H1 (cell line): ENCODE measurements around the gene ALDH3B1. TPM values are rescaled to one million over a fixed set of nuclear protein-coding genes. Genes with fewer than 3 reads are reported as not detected.
A peak's percentile ranks its signal among the peaks of the same experiment; 100 is the strongest.

Source experiments
- CTCF ChIA-PET: fragments of 300-600 bp; sonication (Branson Sonifier 250); formaldehyde crosslinking; loops from one replicate; lab custom pipeline; 2021; ENCODE audit not compliant: partially characterized antibody; lab: Charles Lee
- POLR2A ChIA-PET: fragments of 300-600 bp; sonication (Branson Sonifier 250); formaldehyde crosslinking; loops from one replicate; lab custom pipeline; 2021; ENCODE audit warnings: inconsistent platforms; ENCODE audit not compliant: partially characterized antibody; lab: Charles Lee
- DNase-seq, 2 experiments: peaks; one replicate each; pipeline versions ENCODE4 v3.0.0 to v3.0.0-alpha.2; 2010 to 2022; ENCODE audit warnings: low spot score in 2 of 2, low read depth in 1 of 2, mixed read lengths in 1 of 2
- FAIRE-seq: peaks from 2 replicates; lab custom pipeline; 2011; peaks lifted over from hg19 to GRCh38; lab: Jason Lieb, UNC
- H2AFZ ChIP-seq: 2 replicates; pipeline ENCODE4 v1.8.1; 2012; ENCODE audit warnings: low read length, inconsistent platforms
- H2AK5ac ChIP-seq: 2 replicates; pipeline ENCODE4 v1.6.1; 2013; ENCODE audit warnings: low read depth, low read length
- H2BK120ac ChIP-seq: replicated peaks from 2 replicates; pipeline ENCODE3; 2013; ENCODE audit warnings: low read depth, low read length, inconsistent platforms
- H2BK12ac ChIP-seq: 2 replicates; pipeline ENCODE4 v1.6.1; 2013; ENCODE audit warnings: low read depth, low read length
- H2BK15ac ChIP-seq: 2 replicates; pipeline ENCODE4 v1.6.1; 2013; ENCODE audit warnings: low read length
- H2BK20ac ChIP-seq: 2 replicates; pipeline ENCODE4 v1.6.1; 2013; ENCODE audit warnings: low read length
- H2BK5ac ChIP-seq: 2 replicates; pipeline ENCODE4 v1.6.1; 2013; ENCODE audit warnings: low read depth, low read length
- H3K14ac ChIP-seq: 2 replicates; pipeline ENCODE4 v1.6.1; 2013; ENCODE audit warnings: inconsistent platforms; ENCODE audit not compliant: insufficient read length
- H3K18ac ChIP-seq: 2 replicates; pipeline ENCODE4 v1.6.1; 2013; ENCODE audit warnings: low read length; ENCODE audit errors: extremely low read depth
- H3K23ac ChIP-seq: 2 replicates; pipeline ENCODE4 v1.6.1; 2013; ENCODE audit warnings: inconsistent platforms; ENCODE audit not compliant: insufficient read length
- H3K23me2 ChIP-seq: 2 replicates; pipeline ENCODE4 v1.6.1; 2013; ENCODE audit warnings: low read depth, low read length
- H3K27ac ChIP-seq: 2 replicates; pipeline ENCODE4 v1.6.1; 2011; ENCODE audit warnings: low read depth, low read length, inconsistent platforms
- H3K27me3 ChIP-seq, 4 experiments: replicated peaks in 1 of 4; 1 replicate in 1 of 4; 2 replicates in 3 of 4; pipeline versions ENCODE4 v1.6.1 to v1.8.1; 2011 to 2013; ENCODE audit warnings: low read length in 3 of 4, mild to moderate bottlenecking in 3 of 4, inconsistent platforms in 2 of 4, mixed read lengths in 2 of 4, moderate library complexity in 1 of 4; ENCODE audit not compliant: control insufficient read depth in 3 of 4, insufficient read depth in 3 of 4; ENCODE audit errors: extremely low read depth in 1 of 4
- H3K36me3 ChIP-seq, 4 experiments: 2 replicates each; pipeline versions ENCODE4 v1.6.1 to v1.8.1; 2011 to 2013; ENCODE audit warnings: mild to moderate bottlenecking in 4 of 4, low read length in 3 of 4, moderate library complexity in 2 of 4, control low read depth in 1 of 4, inconsistent platforms in 1 of 4; ENCODE audit not compliant: insufficient read depth in 4 of 4, control insufficient read depth in 2 of 4
- H3K4ac ChIP-seq: replicated peaks from 2 replicates; pipeline ENCODE3; 2013; ENCODE audit warnings: low read length, low read depth, mixed read lengths, inconsistent platforms; ENCODE audit not compliant: insufficient read length
- H3K4me1 ChIP-seq, 4 experiments: replicated peaks in 1 of 4; 1 replicate in 1 of 4; 2 replicates in 3 of 4; pipeline versions ENCODE4 v1.6.1 to v1.8.1; 2011 to 2013; ENCODE audit warnings: low read length in 3 of 4, inconsistent platforms in 2 of 4, mixed read lengths in 1 of 4; ENCODE audit not compliant: insufficient read depth in 4 of 4, control insufficient read depth in 3 of 4
- H3K4me2 ChIP-seq, 2 experiments: 2 replicates each; pipeline versions ENCODE4 v1.6.1 to v1.8.1; 2011 to 2013; ENCODE audit warnings: low read depth in 2 of 2, low read length in 2 of 2, control low read depth in 1 of 2, inconsistent platforms in 1 of 2, mild to moderate bottlenecking in 1 of 2; ENCODE audit not compliant: insufficient read depth in 1 of 2
- H3K4me3 ChIP-seq, 4 experiments: fragments of 200-600, 300-600 bp in 1 of 4; sonication (generic), shearing (Covaris generic), sonication (Bioruptor Twin) in 1 of 4; 2 replicates each; pipeline versions ENCODE4 v1.5.1 to v1.8.1; 2011 to 2016; ENCODE audit warnings: low read length in 4 of 4, low read depth in 3 of 4, control low read depth in 2 of 4, inconsistent platforms in 2 of 4, mild to moderate bottlenecking in 2 of 4, mixed read lengths in 1 of 4, moderate library complexity in 1 of 4; ENCODE audit not compliant: insufficient read depth in 2 of 4; ENCODE audit errors: extremely low read depth in 1 of 4
- H3K56ac ChIP-seq: replicated peaks from 2 replicates; pipeline ENCODE3; 2013; ENCODE audit warnings: low read depth, mild to moderate bottlenecking, mixed read lengths, low read length, inconsistent platforms; ENCODE audit not compliant: insufficient read length
- H3K79me1 ChIP-seq: 2 replicates; pipeline ENCODE4 v1.6.1; 2013; ENCODE audit warnings: low read depth, low read length, control low read depth
- H3K79me2 ChIP-seq, 2 experiments: 2 replicates each; pipeline versions ENCODE4 v1.6.1 to v1.8.1; 2012 to 2013; ENCODE audit warnings: low read length in 2 of 2, mild to moderate bottlenecking in 2 of 2, inconsistent platforms in 1 of 2; ENCODE audit not compliant: insufficient read depth in 2 of 2, control insufficient read depth in 1 of 2
- H3K9ac ChIP-seq, 4 experiments: replicated peaks in 1 of 4; 1 replicate in 1 of 4; 2 replicates in 3 of 4; pipeline versions ENCODE4 v1.6.1 to v1.8.1; 2011 to 2013; ENCODE audit warnings: low read depth in 3 of 4, low read length in 3 of 4, control low read depth in 2 of 4, mild to moderate bottlenecking in 2 of 4, moderate library complexity in 2 of 4, inconsistent platforms in 1 of 4; ENCODE audit errors: extremely low read depth in 1 of 4
- H3K9me3 ChIP-seq, 2 experiments: 2 replicates each; pipeline versions ENCODE4 v1.6.1 to v1.8.1; 2012 to 2013; ENCODE audit warnings: mild to moderate bottlenecking in 2 of 2, moderate library complexity in 2 of 2, control low read depth in 1 of 2, inconsistent platforms in 1 of 2, low read depth in 1 of 2, low read length in 1 of 2, mixed read lengths in 1 of 2; ENCODE audit not compliant: insufficient read depth in 2 of 2
- H4K20me1 ChIP-seq, 2 experiments: replicated peaks in 1 of 2; 2 replicates each; pipeline versions ENCODE3 to v1.8.1; 2011 to 2013; ENCODE audit warnings: inconsistent platforms in 2 of 2, low read length in 2 of 2, mild to moderate bottlenecking in 1 of 2; ENCODE audit not compliant: insufficient read depth in 2 of 2, control insufficient read depth in 1 of 2
- H4K5ac ChIP-seq: 2 replicates; pipeline ENCODE4 v1.6.1; 2013; ENCODE audit warnings: low read length, low read depth, mixed read lengths, inconsistent platforms; ENCODE audit not compliant: insufficient read length
- H4K8ac ChIP-seq: 2 replicates; pipeline ENCODE4 v1.8.0; 2013; ENCODE audit warnings: mild to moderate bottlenecking, moderate library complexity, low read length, inconsistent platforms; ENCODE audit not compliant: insufficient read depth; ENCODE audit errors: extremely low read depth
- H4K91ac ChIP-seq: replicated peaks from 2 replicates; pipeline ENCODE3; 2013; ENCODE audit warnings: low read length, mixed read lengths, inconsistent platforms; ENCODE audit not compliant: insufficient read length
- CREB1 ChIP-seq: IDR thresholded peaks from 2 replicates; pipeline ENCODE4 v1.6.1; 2012; ENCODE audit warnings: inconsistent platforms
- CTBP2 ChIP-seq: IDR thresholded peaks from 2 replicates; pipeline ENCODE4 v1.7.0; 2011; ENCODE audit warnings: borderline replicate concordance, mild to moderate bottlenecking, moderate library complexity, mixed read lengths, low read length; ENCODE audit not compliant: insufficient read depth, insufficient read length
- GABPA ChIP-seq: IDR thresholded peaks from 2 replicates; pipeline ENCODE4 v1.6.1; 2011; ENCODE audit warnings: mild to moderate bottlenecking, low read length, moderate library complexity, borderline replicate concordance; ENCODE audit not compliant: insufficient read depth
- NRF1 ChIP-seq: IDR thresholded peaks from 2 replicates; pipeline ENCODE4 v1.6.1; 2011; ENCODE audit warnings: mild to moderate bottlenecking, low read depth, low read length, improper control_type of control experiment
- PHF8 ChIP-seq: fragments of 200-600 bp; sonication (generic); conservative IDR thresholded peaks from 2 replicates; pipeline ENCODE4 v1.7.1; 2012; ENCODE audit warnings: low read depth, mild to moderate bottlenecking, inconsistent platforms, low read length, moderate library complexity
- POLR2AphosphoS5 ChIP-seq: IDR thresholded peaks from 2 replicates; pipeline ENCODE4 v1.6.1; 2011; ENCODE audit warnings: low read depth, low read length
- RAD21 ChIP-seq, 2 experiments: IDR thresholded peaks in 1 of 2; conservative IDR thresholded peaks in 1 of 2; 2 replicates each; pipeline ENCODE4 v1.6.1; 2011; ENCODE audit warnings: low read depth in 2 of 2, low read length in 2 of 2, improper control_type of control experiment in 1 of 2, inconsistent platforms in 1 of 2, mild to moderate bottlenecking in 1 of 2, moderate library complexity in 1 of 2
- SIN3A ChIP-seq, 2 experiments: IDR thresholded peaks in 1 of 2; conservative IDR thresholded peaks in 1 of 2; 2 replicates each; pipeline ENCODE4 v1.6.1; 2011 to 2012; ENCODE audit warnings: low read length in 2 of 2, improper control_type of control experiment in 1 of 2, low read depth in 1 of 2, mild to moderate bottlenecking in 1 of 2
- TCF12 ChIP-seq: IDR thresholded peaks from 2 replicates; pipeline ENCODE4 v1.6.1; 2011; ENCODE audit warnings: low read depth, mild to moderate bottlenecking, low read length
- TEAD4 ChIP-seq: IDR thresholded peaks from 2 replicates; pipeline ENCODE4 v1.6.1; 2012; ENCODE audit warnings: low read depth, low read length, inconsistent platforms, mixed read lengths
- WGBS, 2 experiments: shearing (Covaris generic) in 1 of 2; methylation state at CpG; one replicate each; pipeline versions ENCODE4 v1.1.6 to v1.1.7; 2013 to 2015; ENCODE audit warnings: low lambda C conversion rate in 2 of 2, mixed read lengths in 2 of 2, inconsistent platforms in 1 of 2, low coverage in 1 of 2, missing lambda C conversion rate in 1 of 2; ENCODE audit not compliant: insufficient replicate concordance in 2 of 2, insufficient coverage in 1 of 2, insufficient read length in 1 of 2; ENCODE audit errors: extremely low coverage in 1 of 2, missing lambda C conversion rate in 1 of 2; 5-methylcytosine and 5-hydroxymethylcytosine counted together
- polyA plus RNA-seq, 7 experiments: library from polyadenylated mRNA; depleted of rRNA in 3 of 7; stranded (reverse) in 5 of 7; unstranded in 2 of 7; fragments of >200 nt in 5 of 7; fragments of 200-250 nt in 2 of 7; gene quantifications; 1 replicate in 5 of 7; 2 replicates in 1 of 7; 4 replicates in 1 of 7; pipeline versions ENCODE4 v1.2.1 to v1.2.3, GENCODE V29; 2011 to 2013; ENCODE audit warnings: missing spikeins in 2 of 7, mixed read lengths in 2 of 7
- total RNA-seq: library from RNA; stranded (reverse); fragmentation: NEBNext Ultra II Directional; extraction: Animal tissue kit (Norgen Biotek cat#: 25700); gene quantifications from 2 replicates; pipeline ENCODE4 v1.2.1, GENCODE V29; 2021

ALDH3B1 gene
- total and polyA plus RNA-seq, 2 of the 8 experiments (the other 6 are each of a cell fraction or from before 2014, with no cell fraction given): 0.32 to 0.47 TPM

DNA sequence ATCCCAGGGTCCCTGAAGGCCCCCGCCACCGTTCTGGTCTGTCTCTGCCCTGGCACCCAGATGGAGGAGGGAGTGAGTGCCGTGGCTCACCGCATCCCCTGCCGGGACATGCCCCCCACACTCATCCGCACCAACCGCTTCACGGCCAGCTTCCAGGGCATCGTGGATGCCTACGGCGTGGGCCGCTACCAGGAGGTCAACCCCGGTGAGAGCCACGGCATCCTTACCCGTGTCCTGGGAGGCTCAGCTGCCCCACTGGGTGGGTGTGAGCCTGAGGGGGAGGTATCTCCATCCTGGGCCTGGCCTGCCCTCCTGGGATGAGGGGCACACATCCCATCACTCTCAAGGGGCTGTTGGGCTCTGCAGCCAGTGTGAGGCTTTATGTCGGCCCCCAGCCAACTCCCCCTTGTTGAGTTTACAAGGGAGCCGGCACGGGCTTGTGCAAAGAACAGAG is 34.8 kb downstream of the ALDH3B1 start:
- POLR2A ChIA-PET: interaction anchor here (0.8 kb wide), 1 partner anchor 11 kb away, joined by 3 read pairs; no protein-coding TSS in a partner anchor

More for the DNA sequence above, 34.8 kb downstream of the ALDH3B1 start:
- Histone ChIP-seq H3K79me1 (no peaks in the 10 kb centered on the region), H3K79me2 (no peaks in the 10 kb centered on the region), H3K4me3 (no peak overlapping the region), H3K14ac (no peak overlapping the region), H4K8ac (peak overlapping the region; percentile 57; the same call in 1 of the 2 replicates), H3K9ac (no peak overlapping the region), H2BK5ac (no peak overlapping the region), H3K23me2 (no peaks in the 10 kb centered on the region; the same call in 1 of the 2 replicates), H2BK120ac (no peak overlapping the region), H2BK12ac (no peak overlapping the region), H3K4ac (no peak overlapping the region), H3K18ac (no peak overlapping the region), H3K27ac (no peak overlapping the region), H2AK5ac (no peak overlapping the region), H3K4me2 (no peak overlapping the region), H2BK20ac (no peak overlapping the region), H3K23ac (no peak overlapping the region), H3K9me3 (no peaks in the 10 kb centered on the region), H3K56ac (no peak overlapping the region), H4K91ac (no peak overlapping the region), H3K4me1 (peaks cover 2 to 10% (median 7%) of the 10 kb centered on the region in 4 experiments), H4K20me1 (peaks cover 0 to 6% of the 10 kb centered on the region in 2 experiments), H4K5ac (no peak overlapping the region), H3K36me3 (no peaks in the 10 kb centered on the region; a peak in 1 of 8 replicates), H3K27me3 (no peaks in the 10 kb centered on the region), H2BK15ac (no peak overlapping the region), H2AFZ (no peak overlapping the region)
- TF ChIP-seq CREB1 (no peak), CTBP2 (no peak), POLR2AphosphoS5 (no peak), GABPA (no peak), TCF12 (no peak), NRF1 (no peak), RAD21 (IDR thresholded peaks at IDR 0.05 in 1 of 2, conservative IDR thresholded peaks at IDR 0.05 in 1 of 2; ENCODE audit: low read depth in 2 of 2, low read length in 2 of 2) (no peak), PHF8 (no peak), TEAD4 (no peak), SIN3A (conservative IDR thresholded peaks at IDR 0.05 in 1 of 2, IDR thresholded peaks at IDR 0.05 in 1 of 2; ENCODE audit: low read depth in 1 of 2, low read length in 2 of 2) (no peak)
- FAIRE-seq: no peak
- 95% methylated on average over 17 of the region's 18 CpGs; no CpG with 5 or more reads in 1 of the 2 experiments for WGBS, 2 experiments
- CTCF ChIA-PET: interaction anchor here (0.6 to 1.3 kb wide), 2 partner anchors 12 to 164 kb away, joined by 3 to 5 read pairs; no protein-coding TSS in a partner anchor
- DNase-seq: no peak
